GM21619 (cell line): ENCODE results near the gene ZCCHC7.
"Not testable (repeated sequence)": the region's sequence is repeated elsewhere in the genome, so short reads cannot be mapped to it uniquely, and the experiment has no call there.

Experiments used
- ATAC-seq: cut with Tn5 transposase; IDR thresholded peaks from one replicate; pipeline ENCODE4 v1.9.1; 2021; ENCODE audit not compliant: unreplicated experiment

ZCCHC7 gene

GRCh38 chr9:37119907-37120842 lies at the start of gene ZCCHC7:
ZCCHC7 (plus strand) TSS chr9:37120574.
- peak; percentile 92 for ATAC-seq

- not testable (repeated sequence) for ATAC-seq
Measured at GRCh38 chr9:37074790-37075189, 45.6 kb upstream of the ZCCHC7 start.

- peak; percentile 89 for ATAC-seq
Measured at GRCh38 chr9:37079370-37080164, 40.8 kb upstream of the ZCCHC7 start.

GRCh38 chr9:37080165-37080628 lies 40.2 kb upstream of the ZCCHC7 start:
- ATAC-seq = peak; percentile 9

GRCh38 chr9:37081507-37081906 lies 38.9 kb upstream of the ZCCHC7 start:
- ATAC-seq = not testable (repeated sequence)

GRCh38 chr9:37082214-37082765 lies 38.1 kb upstream of the ZCCHC7 start:
- no peak for ATAC-seq

- no peak for ATAC-seq
Measured at GRCh38 chr9:37083654-37084053, 36.7 kb upstream of the ZCCHC7 start.

GRCh38 chr9:37085233-37085632 lies 35.1 kb upstream of the ZCCHC7 start:
- no peak for ATAC-seq

GRCh38 chr9:37092714-37093295 lies 27.6 kb upstream of the ZCCHC7 start:
- not testable (repeated sequence) for ATAC-seq

- no peak for ATAC-seq
Measured at GRCh38 chr9:37094751-37095150, 25.6 kb upstream of the ZCCHC7 start.

- ATAC-seq = no peak
Measured at GRCh38 chr9:37096628-37097027, 23.7 kb upstream of the ZCCHC7 start.

- ATAC-seq = no peak
Measured at GRCh38 chr9:37097294-37097693, 23.1 kb upstream of the ZCCHC7 start.

GRCh38 chr9:37100327-37100726 lies 20.0 kb upstream of the ZCCHC7 start:
- no peak for ATAC-seq

GRCh38 chr9:37100741-37101140 lies 19.6 kb upstream of the ZCCHC7 start:
- ATAC-seq = no peak

GRCh38 chr9:37102486-37102885 lies 17.9 kb upstream of the ZCCHC7 start:
- no peak for ATAC-seq

- ATAC-seq = no peak
Measured at GRCh38 chr9:37104183-37104889, 16.0 kb upstream of the ZCCHC7 start.

- no peak for ATAC-seq
Measured at GRCh38 chr9:37105234-37105633, 15.1 kb upstream of the ZCCHC7 start.

- ATAC-seq = no peak
Measured at GRCh38 chr9:37107701-37108100, 12.7 kb upstream of the ZCCHC7 start.

- not testable (repeated sequence) for ATAC-seq
Measured at GRCh38 chr9:37114442-37114841, 5.9 kb upstream of the ZCCHC7 start.

GRCh38 chr9:37117956-37118355 lies 2.4 kb upstream of the ZCCHC7 start:
- ATAC-seq = no peak
